ACC112 (cell line): ENCODE measurements around the gene ATP2B2.

Source experiments
- H2AFZ ChIP-seq: fragments of 200-600 bp; sonication (generic); one replicate; pipeline ENCODE4 v1.6.0; 2017; ENCODE audit warnings: antibody characterized with exemption, low read length; ENCODE audit not compliant: unreplicated experiment
- H3K27ac ChIP-seq: fragments of 200-600 bp; sonication (generic); 2 replicates; pipeline ENCODE4 v1.5.1; 2014; ENCODE audit warnings: low read depth, mild to moderate bottlenecking, antibody characterized with exemption, low read length, moderate library complexity
- H3K27me3 ChIP-seq: fragments of 200-600 bp; sonication (generic); 2 replicates; pipeline ENCODE4 v1.6.1; 2014; ENCODE audit warnings: mild to moderate bottlenecking, antibody characterized with exemption, low read length, moderate library complexity, mixed read lengths; ENCODE audit not compliant: insufficient read depth
- H3K36me3 ChIP-seq: fragments of 200-600 bp; sonication (generic); 2 replicates; pipeline ENCODE4 v1.6.1; 2016; ENCODE audit warnings: mild to moderate bottlenecking, antibody characterized with exemption, low read length, moderate library complexity, mixed read lengths; ENCODE audit not compliant: insufficient read depth
- H3K4me1 ChIP-seq: fragments of 200-600 bp; sonication (generic); one replicate; pipeline ENCODE4 v1.6.1; 2016; ENCODE audit warnings: low read length, mixed read lengths; ENCODE audit not compliant: insufficient read depth, unreplicated experiment, control insufficient read depth
- H3K4me3 ChIP-seq: fragments of 200-600 bp; sonication (generic); 2 replicates; pipeline ENCODE4 v1.5.1; 2014; ENCODE audit warnings: mild to moderate bottlenecking, low read depth, low read length
- H3K79me2 ChIP-seq: fragments of 200-600 bp; sonication (generic); one replicate; pipeline ENCODE4 v1.6.0; 2016; ENCODE audit warnings: low read length; ENCODE audit not compliant: control insufficient read depth, unreplicated experiment, insufficient read depth

The ATP2B2 gene

DNA sequence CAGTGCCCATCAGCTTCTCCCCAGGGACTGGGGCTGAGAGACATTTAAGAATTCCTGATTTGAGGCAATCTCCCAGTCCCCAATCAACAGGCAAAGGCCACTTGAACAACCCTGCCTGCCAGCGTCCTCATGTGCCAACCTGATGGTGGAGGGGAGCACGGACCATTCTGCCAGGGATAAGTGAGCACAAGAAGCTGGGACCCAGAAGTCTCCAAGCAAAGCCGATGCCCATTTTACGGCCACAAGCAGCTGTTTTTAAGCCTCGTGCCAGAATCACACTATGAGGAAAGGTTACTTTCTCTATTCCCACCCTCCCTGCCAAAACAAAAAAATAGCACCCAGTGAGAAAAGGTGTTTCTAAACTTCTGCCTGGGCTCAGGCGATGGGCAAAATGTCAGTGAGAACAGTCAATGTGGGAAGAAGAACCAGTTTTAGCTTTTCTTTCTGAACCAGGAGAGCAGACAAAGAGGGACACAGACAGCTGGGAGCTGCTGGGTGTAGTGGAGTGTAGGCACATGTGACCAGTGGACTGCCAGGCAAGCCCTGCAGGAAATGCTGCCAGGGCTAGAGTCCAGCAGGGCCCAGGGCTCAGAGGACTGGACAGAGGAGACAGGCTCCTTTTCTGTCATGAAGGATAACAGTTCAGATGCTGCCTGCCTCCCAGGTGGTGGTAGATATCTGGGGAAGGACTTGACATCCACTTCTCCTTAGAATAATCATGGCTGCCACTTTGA, 57.7 kb downstream of the ATP2B2 start:
- Histone ChIP-seq H3K27ac (no peak overlapping the region), H3K27me3 (peaks cover 86% of the 10 kb centered on the region), H3K79me2 (no peaks in the 10 kb centered on the region), H3K4me1 (peaks cover 7% of the 10 kb centered on the region), H2AFZ (no peak overlapping the region), H3K4me3 (no peak overlapping the region), H3K36me3 (no peaks in the 10 kb centered on the region)

DNA sequence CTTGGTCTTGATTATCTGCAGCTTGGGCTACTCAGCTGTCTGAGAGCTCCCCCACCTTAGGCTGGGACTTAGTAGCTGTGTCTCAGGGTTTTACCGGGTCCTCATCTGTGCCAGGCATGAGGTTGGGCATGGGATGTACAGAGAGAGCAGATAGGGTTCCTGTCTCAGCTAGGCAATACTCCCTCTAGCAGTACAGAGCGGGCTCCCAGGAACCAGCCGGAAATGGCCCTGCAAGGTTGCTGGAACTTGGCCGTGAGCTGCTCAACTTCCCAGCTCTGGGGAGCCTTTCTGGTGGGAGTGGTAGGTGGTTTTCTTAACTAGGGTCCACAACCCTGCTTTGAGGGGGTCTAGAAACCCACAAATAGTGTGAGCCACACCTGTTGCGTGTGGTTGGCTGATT, 58.3 kb downstream of the ATP2B2 start:
- H2AFZ ChIP-seq: no peak overlapping the region
- H3K79me2 ChIP-seq: no peaks in the 10 kb centered on the region
- no peaks in the 10 kb centered on the region for H3K36me3 ChIP-seq
- no peak overlapping the region for H3K27ac ChIP-seq
- H3K4me3 ChIP-seq: no peak overlapping the region
- peaks cover 7% of the 10 kb centered on the region for H3K4me1 ChIP-seq
- H3K27me3 ChIP-seq: peaks cover 80% of the 10 kb centered on the region

DNA sequence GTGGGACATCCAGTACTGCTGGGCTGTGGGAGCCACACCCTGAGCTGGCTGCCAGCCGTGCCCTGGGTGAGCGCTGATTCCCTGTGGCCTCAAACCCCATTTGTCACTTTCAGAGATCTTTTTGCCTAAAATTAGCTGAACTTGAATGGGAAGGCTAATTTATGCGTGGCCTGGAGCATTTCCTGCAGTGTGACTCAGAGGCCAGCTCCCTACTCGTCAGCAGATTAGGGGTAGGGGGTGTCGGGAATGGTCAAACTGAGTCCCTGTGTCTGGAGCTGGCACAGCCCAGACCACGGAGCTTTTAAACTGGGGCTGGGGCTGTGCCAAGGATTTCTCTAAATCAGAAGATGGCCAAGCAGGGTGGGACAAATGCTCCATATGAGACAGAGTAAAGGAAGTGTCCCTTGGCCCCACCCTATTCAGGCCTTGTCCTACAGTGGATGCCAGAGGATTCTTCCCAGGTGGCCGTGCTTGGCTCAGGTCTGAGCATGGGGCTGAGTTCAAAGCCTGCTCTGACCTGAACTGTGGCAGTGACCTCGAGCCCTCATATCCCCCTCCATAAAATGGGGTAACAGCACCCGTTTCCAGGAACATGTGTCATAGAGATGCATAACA, 59.7 kb downstream of the ATP2B2 start:
- H3K36me3 ChIP-seq: no peaks in the 10 kb centered on the region
- no peak overlapping the region for H3K27ac ChIP-seq
- H2AFZ ChIP-seq: no peak overlapping the region
- no peaks in the 10 kb centered on the region for H3K79me2 ChIP-seq
- H3K4me3 ChIP-seq: no peak overlapping the region
- H3K27me3 ChIP-seq: peaks cover 66% of the 10 kb centered on the region
- peaks cover 7% of the 10 kb centered on the region for H3K4me1 ChIP-seq

DNA sequence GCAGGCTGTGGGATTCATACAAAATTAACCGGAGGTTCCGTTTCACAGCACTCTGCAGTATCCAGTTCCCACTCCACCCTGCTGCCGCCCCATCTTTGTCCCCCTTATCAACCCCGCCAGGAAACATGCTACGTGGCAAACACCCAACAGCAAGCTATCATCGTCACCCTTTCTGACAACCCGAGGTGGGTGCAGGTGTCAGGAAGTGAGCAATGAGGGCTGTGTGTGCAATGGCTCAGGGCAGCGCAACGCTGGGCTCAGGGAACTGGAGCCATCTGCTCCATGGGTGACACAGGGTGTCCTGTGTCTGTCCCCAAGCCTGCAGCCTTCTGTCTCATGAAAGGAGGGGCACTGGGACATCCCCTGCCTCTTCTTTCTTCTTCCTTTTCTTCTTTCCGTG, 60.9 kb downstream of the ATP2B2 start:
- no peak overlapping the region for H3K4me3 ChIP-seq
- no peak overlapping the region for H3K27ac ChIP-seq
- peaks cover 7% of the 10 kb centered on the region for H3K4me1 ChIP-seq
- H3K27me3 ChIP-seq: peaks cover 54% of the 10 kb centered on the region
- H3K79me2 ChIP-seq: no peaks in the 10 kb centered on the region
- H3K36me3 ChIP-seq: no peaks in the 10 kb centered on the region
- no peak overlapping the region for H2AFZ ChIP-seq

DNA sequence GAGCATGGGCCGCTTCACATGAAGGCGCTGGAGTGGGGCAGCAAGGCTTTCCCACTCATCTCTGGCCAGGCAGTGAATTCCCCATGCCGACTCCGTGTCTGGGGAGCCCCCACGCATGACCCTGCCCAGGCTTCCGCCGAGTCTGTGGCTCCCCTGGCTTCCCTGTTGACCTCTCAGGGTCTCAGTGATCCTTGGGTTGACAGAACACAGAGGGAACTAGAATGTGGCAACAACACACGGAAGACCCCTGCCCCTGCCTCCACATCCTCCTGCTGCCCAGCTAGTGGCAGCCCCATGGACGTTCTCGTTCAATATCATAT, 61.3 kb downstream of the ATP2B2 start:
- Histone ChIP-seq H3K79me2 (no peaks in the 10 kb centered on the region), H3K27ac (no peak overlapping the region), H3K36me3 (no peaks in the 10 kb centered on the region), H2AFZ (no peak overlapping the region), H3K27me3 (peaks cover 50% of the 10 kb centered on the region), H3K4me3 (no peak overlapping the region), H3K4me1 (peaks cover 7% of the 10 kb centered on the region)

DNA sequence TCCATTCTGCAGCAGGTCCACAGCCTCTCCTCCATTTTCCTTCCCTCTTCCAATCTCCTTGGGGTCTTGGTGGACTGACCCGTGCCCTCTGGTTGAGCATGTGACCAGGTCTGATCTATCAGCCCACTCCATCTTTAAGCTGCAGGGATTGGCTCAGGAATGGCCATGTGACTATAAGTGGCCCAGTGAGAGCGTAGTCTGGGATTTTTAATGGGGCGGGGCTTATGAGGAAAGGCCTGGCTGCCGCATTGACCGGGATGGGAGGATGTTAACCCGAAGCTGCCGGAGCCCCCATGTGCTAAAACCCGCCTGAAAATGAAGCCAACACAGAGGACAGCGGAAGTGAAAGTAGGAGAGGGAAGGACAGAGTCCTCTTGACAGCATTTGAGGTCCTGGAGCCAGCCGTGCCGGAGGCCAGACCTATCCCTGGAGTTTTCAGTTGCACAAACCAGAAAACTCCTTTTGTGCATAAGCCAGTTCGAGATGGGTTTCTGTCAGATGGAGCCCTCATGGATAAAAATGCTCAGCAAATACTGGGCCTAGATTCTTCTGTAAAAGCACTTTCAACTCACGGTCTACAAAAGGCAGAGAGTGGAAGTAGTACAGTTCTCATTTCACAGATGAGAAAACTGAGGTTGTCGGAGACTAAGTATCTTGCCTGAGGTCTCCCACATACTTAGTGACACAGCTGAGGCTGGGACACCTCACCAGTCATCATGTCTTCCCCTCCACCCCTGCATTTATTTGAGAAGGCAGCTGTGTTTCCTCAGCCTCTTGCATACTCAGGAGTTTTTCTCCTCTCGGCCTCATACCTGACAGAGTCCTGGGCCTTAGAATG, 61.9 kb downstream of the ATP2B2 start:
- H2AFZ ChIP-seq: no peak overlapping the region
- H3K4me1 ChIP-seq: peaks cover 7% of the 10 kb centered on the region
- peaks cover 44% of the 10 kb centered on the region for H3K27me3 ChIP-seq
- H3K4me3 ChIP-seq: no peak overlapping the region
- no peak overlapping the region for H3K27ac ChIP-seq
- no peaks in the 10 kb centered on the region for H3K79me2 ChIP-seq
- no peaks in the 10 kb centered on the region for H3K36me3 ChIP-seq

DNA sequence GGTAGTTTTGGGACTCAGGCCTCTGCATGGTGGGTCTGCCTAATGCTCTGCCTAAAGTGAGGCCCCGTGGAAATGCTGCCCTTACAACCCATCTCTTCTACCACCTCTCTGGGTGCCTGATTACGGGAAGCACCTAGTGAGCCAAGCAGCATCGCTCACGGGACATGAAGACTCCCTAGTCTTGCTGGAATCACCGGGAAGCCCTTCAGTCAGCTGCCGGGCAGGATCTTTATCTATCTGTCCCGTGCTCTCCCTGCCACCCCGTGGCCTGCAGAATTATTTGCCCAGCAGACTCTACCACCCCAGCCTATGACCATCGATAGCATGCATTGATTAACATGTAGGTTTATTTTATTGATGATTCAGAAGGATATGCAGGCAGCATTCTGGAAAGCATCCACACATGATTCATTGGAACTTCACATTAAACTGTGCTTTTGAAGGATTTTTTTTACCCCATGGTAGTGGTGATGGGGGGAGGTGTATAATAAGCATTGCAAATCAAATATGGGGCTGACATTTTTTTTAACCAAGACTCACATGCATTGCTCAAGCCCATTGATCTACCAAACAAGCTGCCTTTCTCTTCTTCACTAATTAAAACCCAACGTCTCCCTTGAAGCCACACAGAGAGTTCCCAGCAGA, 63.1 kb downstream of the ATP2B2 start:
- Histone ChIP-seq H3K4me1 (peaks cover 12% of the 10 kb centered on the region), H2AFZ (no peak overlapping the region), H3K27me3 (peaks cover 32% of the 10 kb centered on the region), H3K79me2 (no peaks in the 10 kb centered on the region), H3K27ac (no peak overlapping the region), H3K36me3 (no peaks in the 10 kb centered on the region), H3K4me3 (no peak overlapping the region)

DNA sequence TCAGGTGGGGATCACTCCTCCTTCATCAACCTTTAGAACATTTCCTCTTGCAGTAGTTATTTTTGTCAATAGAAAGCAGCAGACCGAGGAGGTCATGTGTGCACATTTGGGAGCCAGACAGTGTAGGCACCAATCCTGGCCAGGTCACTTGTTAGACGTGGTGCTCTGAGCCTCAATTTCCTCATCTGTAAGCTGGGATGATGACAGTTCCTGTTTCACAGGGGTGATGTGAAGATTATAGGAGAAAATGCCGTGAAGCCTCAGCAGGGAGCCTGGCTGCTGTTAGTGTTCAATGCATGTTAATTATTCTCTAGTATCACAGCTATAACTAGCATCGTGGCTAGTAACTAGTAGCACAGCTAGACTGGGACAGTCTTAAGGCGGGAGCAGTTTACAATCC, 64.7 kb downstream of the ATP2B2 start:
- H3K27me3 ChIP-seq: peaks cover 17% of the 10 kb centered on the region
- no peak overlapping the region for H3K27ac ChIP-seq
- no peak overlapping the region for H2AFZ ChIP-seq
- no peaks in the 10 kb centered on the region for H3K79me2 ChIP-seq
- H3K4me3 ChIP-seq: no peak overlapping the region
- H3K36me3 ChIP-seq: no peaks in the 10 kb centered on the region
- peaks cover 16% of the 10 kb centered on the region for H3K4me1 ChIP-seq

DNA sequence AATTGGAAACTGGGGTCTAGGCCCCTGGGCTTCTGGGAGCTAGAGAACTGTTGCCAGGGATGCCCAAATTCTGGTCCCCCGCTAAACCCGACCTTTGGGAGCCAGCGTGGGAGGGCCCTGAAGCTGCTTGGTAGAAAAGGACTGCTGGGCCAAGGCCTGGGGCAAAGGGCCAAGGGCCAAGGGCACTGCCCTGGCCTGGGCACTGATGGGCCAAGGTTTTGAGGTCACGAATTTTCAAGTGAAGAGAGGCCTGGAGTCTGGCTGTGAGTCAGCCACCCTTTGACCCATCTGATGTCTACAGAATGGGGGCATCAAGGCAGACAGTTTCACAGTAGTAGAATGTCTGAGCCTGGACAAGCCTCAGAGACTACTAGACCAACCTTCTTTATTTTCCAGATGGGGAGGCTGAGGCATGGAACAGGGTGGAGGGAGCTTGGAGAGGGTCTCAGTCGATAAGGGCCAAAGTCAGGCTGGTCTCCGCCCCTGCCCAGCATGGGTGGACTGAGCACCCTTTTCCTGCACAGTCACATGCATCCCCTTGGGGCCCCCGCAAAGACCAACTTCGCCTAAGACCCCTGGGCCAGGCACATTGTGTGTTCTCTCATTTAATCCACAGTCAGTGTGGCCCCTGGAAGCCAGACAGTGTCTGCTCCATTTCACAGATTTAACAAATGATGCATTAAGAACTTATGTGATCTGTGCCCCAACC, 66.3 kb downstream of the ATP2B2 start:
- no peaks in the 10 kb centered on the region for H3K36me3 ChIP-seq
- 0 out of 2 replicates have a peak, but pooled peaks cover 6% of the 10 kb centered on the region for H3K27me3 ChIP-seq
- no peak overlapping the region for H3K4me3 ChIP-seq
- no peak overlapping the region for H3K27ac ChIP-seq
- H3K79me2 ChIP-seq: no peaks in the 10 kb centered on the region
- H3K4me1 ChIP-seq: peaks cover 10% of the 10 kb centered on the region
- no peak overlapping the region for H2AFZ ChIP-seq
